WTC11 (cell line): Measurements from ENCODE around the gene APOO. TPM values are rescaled to one million over a fixed set of nuclear protein-coding genes. Genes with fewer than 3 reads are reported as not detected.

Source experiments
- ATAC-seq: fragments of 200-7000 bp; cut with Tn5 transposase; 2 replicates; pipeline ENCODE4 v1.10.0; 2021; ENCODE audit warnings: mild to moderate bottlenecking, moderate library complexity
- CTCF ChIA-PET: fragments of 300-600 bp; sonication (Branson Sonifier 250); formaldehyde crosslinking; loops from one replicate; lab custom pipeline; 2021; ENCODE audit warnings: antibody characterized with exemption; lab: Charles Lee
- POLR2A ChIA-PET: fragments of 350-600 bp; sonication (Branson Sonifier 250); formaldehyde crosslinking; loops from one replicate; lab custom pipeline; 2021; ENCODE audit warnings: antibody characterized with exemption; lab: Charles Lee
- DNase-seq: peaks from one replicate; pipeline ENCODE4 v3.0.0; 2021; ENCODE audit warnings: low spot score
- H3K27ac Mint-ChIP-seq: 2 replicates; pipeline ENCODE4 v1.8.0; 2021; ENCODE audit warnings: mixed read lengths
- H3K27me3 Mint-ChIP-seq: 2 replicates; pipeline ENCODE4 v1.8.0; 2021; ENCODE audit warnings: low read depth, mild to moderate bottlenecking, moderate library complexity, mixed read lengths
- H3K36me3 Mint-ChIP-seq: 2 replicates; pipeline ENCODE4 v1.8.0; 2021; ENCODE audit warnings: mixed read lengths
- H3K4me1 Mint-ChIP-seq: 2 replicates; pipeline ENCODE4 v1.8.0; 2022; ENCODE audit warnings: mixed read lengths
- H3K4me3 Mint-ChIP-seq: 2 replicates; pipeline ENCODE4 v1.8.0; 2021; ENCODE audit warnings: mild to moderate bottlenecking, moderate library complexity, mixed read lengths
- H3K9me3 Mint-ChIP-seq: 2 replicates; pipeline ENCODE4 v1.8.0; 2021; ENCODE audit warnings: mixed read lengths
- ATF3 ChIP-seq: sonication (generic); formaldehyde crosslinking; conservative IDR thresholded peaks from 2 replicates; pipeline ENCODE4 v1.8.1; 2022; ENCODE audit warnings: mild to moderate bottlenecking, missing genetic modification reagents
- CBFB ChIP-seq: sonication (generic); formaldehyde crosslinking; IDR thresholded peaks from 2 replicates; pipeline ENCODE4 v1.8.1; 2022; ENCODE audit warnings: mild to moderate bottlenecking, low read depth, missing genetic modification reagents
- E2F5 ChIP-seq: sonication (generic); formaldehyde crosslinking; IDR thresholded peaks from 2 replicates; pipeline ENCODE4 v1.8.1; 2022; ENCODE audit warnings: mild to moderate bottlenecking, moderate library complexity, missing genetic modification reagents
- ELF4 ChIP-seq: sonication (generic); formaldehyde crosslinking; IDR thresholded peaks from 2 replicates; pipeline ENCODE4 v1.8.1; 2022; ENCODE audit warnings: low read depth, mild to moderate bottlenecking, moderate library complexity, missing genetic modification reagents
- ETV6 ChIP-seq: sonication (generic); formaldehyde crosslinking; IDR thresholded peaks from 2 replicates; pipeline ENCODE4 v1.8.1; 2022; ENCODE audit warnings: mild to moderate bottlenecking, missing genetic modification reagents
- GRHL2 ChIP-seq: fragments of 250-450 bp; sonication (Bioruptor Pico); IDR thresholded peaks from 2 replicates; pipeline ENCODE4 v1.8.0; 2022; ENCODE audit warnings: mild to moderate bottlenecking, moderate library complexity; ENCODE audit not compliant: insufficient replicate concordance, severe bottlenecking
- HMGXB4 ChIP-seq: sonication (generic); formaldehyde crosslinking; IDR thresholded peaks from 2 replicates; pipeline ENCODE4 v1.8.1; 2023; ENCODE audit warnings: mild to moderate bottlenecking, moderate library complexity, missing genetic modification reagents
- IRF1 ChIP-seq: sonication (generic); formaldehyde crosslinking; IDR thresholded peaks from 2 replicates; pipeline ENCODE4 v1.8.0; 2023; ENCODE audit warnings: missing genetic modification reagents
- KAT7 ChIP-seq: sonication (generic); formaldehyde crosslinking; IDR thresholded peaks from 2 replicates; pipeline ENCODE4 v1.8.1; 2023; ENCODE audit warnings: missing genetic modification reagents, mild to moderate bottlenecking, borderline replicate concordance
- NFATC4 ChIP-seq: fragments of 250-450 bp; sonication (Bioruptor Pico); IDR thresholded peaks from 2 replicates; pipeline ENCODE4 v1.9.0; 2021; ENCODE audit warnings: mild to moderate bottlenecking
- NFYB ChIP-seq: sonication (generic); formaldehyde crosslinking; conservative IDR thresholded peaks from 2 replicates; pipeline ENCODE4 v1.8.0; 2022; ENCODE audit warnings: low read depth, missing genetic modification reagents
- NR2C2 ChIP-seq: sonication (generic); formaldehyde crosslinking; IDR thresholded peaks from 2 replicates; pipeline ENCODE4 v1.8.0; 2022; ENCODE audit warnings: mild to moderate bottlenecking, missing genetic modification reagents
- NR3C1 ChIP-seq: sonication (generic); formaldehyde crosslinking; conservative IDR thresholded peaks from 2 replicates; pipeline ENCODE4 v1.8.1; 2023; ENCODE audit warnings: low read depth, mild to moderate bottlenecking, missing genetic modification reagents
- SMAD4 ChIP-seq: sonication (generic); formaldehyde crosslinking; IDR thresholded peaks from 2 replicates; pipeline ENCODE4 v1.8.0; 2022; ENCODE audit warnings: mild to moderate bottlenecking, missing genetic modification reagents
- SOX15 ChIP-seq: fragments of 250-450 bp; sonication (Bioruptor Pico); IDR thresholded peaks from 2 replicates; pipeline ENCODE4 v1.9.0; 2021; ENCODE audit warnings: mild to moderate bottlenecking
- USF1 ChIP-seq: sonication (generic); formaldehyde crosslinking; IDR thresholded peaks from 2 replicates; pipeline ENCODE4 v1.8.0; 2022; ENCODE audit warnings: mild to moderate bottlenecking, missing genetic modification reagents
- ZBTB21 ChIP-seq: sonication (generic); formaldehyde crosslinking; IDR thresholded peaks from 2 replicates; pipeline ENCODE4 v1.8.1; 2023; ENCODE audit warnings: mild to moderate bottlenecking, missing genetic modification reagents, borderline replicate concordance
- ZMAT4 ChIP-seq: fragments of 250-450 bp; sonication (Bioruptor Pico); IDR thresholded peaks from 2 replicates; pipeline ENCODE4 v1.9.0; 2021; ENCODE audit warnings: mild to moderate bottlenecking
- ZNF219 ChIP-seq: sonication (generic); formaldehyde crosslinking; IDR thresholded peaks from 2 replicates; pipeline ENCODE4 v1.8.0; 2023; ENCODE audit warnings: missing genetic modification reagents, mild to moderate bottlenecking, borderline replicate concordance
- ZNF416 ChIP-seq: fragments of 250-450 bp; sonication (Bioruptor Pico); IDR thresholded peaks from 2 replicates; pipeline ENCODE4 v1.9.0; 2021; ENCODE audit warnings: mild to moderate bottlenecking, inconsistent platforms
- ZNF423 ChIP-seq: fragments of 250-450 bp; sonication (Bioruptor Pico); IDR thresholded peaks from 2 replicates; pipeline ENCODE4 v2.1.2; 2022; ENCODE audit warnings: mild to moderate bottlenecking, moderate library complexity
- total RNA-seq: library from RNA; stranded (reverse); gene quantifications from 3 replicates; pipeline ENCODE4 v1.2.3, GENCODE V29; 2021

APOO gene
- total RNA-seq, 1 experiment from 2014 or later: 55.5 TPM

GRCh38 chrX:23938690-23939089 lies 31.0 kb upstream of the APOO start:
- DNase-seq (no peak), ATAC-seq (no peak)
- ChIA-PET POLR2A (no interaction called here), CTCF (interaction anchor here (0.9 to 1.8 kb wide), 2 partner anchors 30 to 115 kb away, joined by 3 to 5 read pairs; partner anchors contain the start of genes APOO and CXorf58)
- Mint-ChIP-seq H3K27me3 (no peaks in the 10 kb centered on the region), H3K27ac (no peak overlapping the region), H3K4me3 (no peak overlapping the region), H3K4me1 (peaks cover 2% of the 10 kb centered on the region; the same call in 1 of the 2 replicates), H3K36me3 (no peaks in the 10 kb centered on the region), H3K9me3 (no peaks in the 10 kb centered on the region)
- TF ChIP-seq IRF1 (CRISPR knock-in tag): no peak
- no peak for TF ChIP-seq ZBTB21 (CRISPR knock-in tag)
- no peak for TF ChIP-seq SMAD4 (CRISPR knock-in tag)
- TF ChIP-seq NR2C2: no peak
- no peak for TF ChIP-seq HMGXB4
- no peak for TF ChIP-seq SOX15 (CRISPR knock-in tag)
- no peak for TF ChIP-seq ATF3 (CRISPR knock-in tag)
- TF ChIP-seq NFYB (CRISPR knock-in tag): no peak

GRCh38 chrX:23937100-23937499 lies 29.4 kb upstream of the APOO start:
- no peak overlapping the region for H3K4me3 Mint-ChIP-seq
- ATAC-seq: 0 out of 2 replicates have a peak, but pooled peaks have one; percentile 38
- H3K27ac Mint-ChIP-seq: no peak overlapping the region
- TF ChIP-seq ELF4 (no peak), GRHL2 (CRISPR knock-in tag) (no peak), USF1 (CRISPR knock-in tag) (no peak), NFATC4 (no peak), ETV6 (no peak), ZMAT4 (CRISPR knock-in tag) (no peak), SMAD4 (CRISPR knock-in tag) (no peak), CBFB (CRISPR knock-in tag) (no peak), E2F5 (CRISPR knock-in tag) (no peak), ZNF423 (no peak), KAT7 (CRISPR knock-in tag) (no peak), NR3C1 (no peak), ZNF219 (CRISPR knock-in tag) (no peak), ZNF416 (CRISPR knock-in tag) (no peak)
- CTCF ChIA-PET: interaction anchor here (0.6 to 1.8 kb wide), 5 partner anchors 13 to 117 kb away, joined by 3 to 11 read pairs (median 4); partner anchors contain the start of genes APOO and CXorf58
- no peak for DNase-seq
- no peaks in the 10 kb centered on the region for H3K9me3 Mint-ChIP-seq
- no peaks in the 10 kb centered on the region for H3K27me3 Mint-ChIP-seq
- H3K4me1 Mint-ChIP-seq: peaks cover 2% of the 10 kb centered on the region; the same call in 1 of the 2 replicates
- POLR2A ChIA-PET: no interaction called here
- no peaks in the 10 kb centered on the region for H3K36me3 Mint-ChIP-seq
